GM19240 (cell line): ENCODE results near the gene LPAR5.

Experiments
- DNase-seq: peaks from one replicate; pipeline ENCODE4 v3.0.0; 2011; ENCODE audit warnings: low spot score; ENCODE audit not compliant: insufficient read length

LPAR5 gene

GRCh38 chr12:6635856-6636531 is at the start of gene LPAR5:
Gene LPAR5, minus strand, starts transcription at chr12:6635959. Its CDS starts 14,711 bp downstream, at chr12:6621248.
- no peak for DNase-seq

- no peak for DNase-seq
Observed at GRCh38 chr12:6684609-6685008, 48.9 kb upstream of the LPAR5 start.

- no peak for DNase-seq
Observed at GRCh38 chr12:6676962-6677361, 41.2 kb upstream of the LPAR5 start.

- DNase-seq = no peak
Observed at GRCh38 chr12:6672143-6672542, 36.4 kb upstream of the LPAR5 start.

GRCh38 chr12:6667559-6668210 is 31.9 kb upstream of the LPAR5 start:
- no peak for DNase-seq

GRCh38 chr12:6666211-6666610 is 30.5 kb upstream of the LPAR5 start:
- no peak for DNase-seq

GRCh38 chr12:6664902-6665301 is 29.1 kb upstream of the LPAR5 start:
- DNase-seq = no peak

- peak; percentile 99 for DNase-seq
Observed at GRCh38 chr12:6662906-6663742, 27.4 kb upstream of the LPAR5 start, which contains the start of gene ING4. Gene ING4, minus strand, starts transcription at chr12:6663119. Its CDS starts 18 bp downstream, at chr12:6663101.

- peak; percentile 58 for DNase-seq
Observed at GRCh38 chr12:6662602-6662905, 26.8 kb upstream of the LPAR5 start.

GRCh38 chr12:6653987-6654386 is 18.2 kb upstream of the LPAR5 start:
- DNase-seq = no peak

GRCh38 chr12:6653342-6653741 is 17.6 kb upstream of the LPAR5 start:
- DNase-seq = no peak

- no peak for DNase-seq
Observed at GRCh38 chr12:6652391-6652790, 16.6 kb upstream of the LPAR5 start.

GRCh38 chr12:6650832-6651231 is 15.1 kb upstream of the LPAR5 start:
- no peak for DNase-seq

- no peak for DNase-seq
Observed at GRCh38 chr12:6647083-6647604, 11.4 kb upstream of the LPAR5 start, which contains the start of gene ACRBP. Gene ACRBP, minus strand, starts transcription at chr12:6647432. Its CDS starts 66 bp downstream, at chr12:6647366.

- no peak for DNase-seq
Observed at GRCh38 chr12:6646276-6647082, 10.7 kb upstream of the LPAR5 start.

GRCh38 chr12:6644903-6645302 is 9.1 kb upstream of the LPAR5 start:
- no peak for DNase-seq

GRCh38 chr12:6644257-6644596 is 8.5 kb upstream of the LPAR5 start:
- no peak for DNase-seq

GRCh38 chr12:6643569-6644256 is 8.0 kb upstream of the LPAR5 start:
- DNase-seq = no peak

- DNase-seq = no peak
Observed at GRCh38 chr12:6641131-6641530, 5.4 kb upstream of the LPAR5 start.

- no peak for DNase-seq
Observed at GRCh38 chr12:6640497-6640896, 4.7 kb upstream of the LPAR5 start.
